ENCODE measurements around the gene OR51G1. TPM values are rescaled to one million over a fixed set of nuclear protein-coding genes. Genes with fewer than 3 reads are reported as not detected.

OR51G1 gene
- total RNA-seq, 1 donor, result not detected

DNA sequence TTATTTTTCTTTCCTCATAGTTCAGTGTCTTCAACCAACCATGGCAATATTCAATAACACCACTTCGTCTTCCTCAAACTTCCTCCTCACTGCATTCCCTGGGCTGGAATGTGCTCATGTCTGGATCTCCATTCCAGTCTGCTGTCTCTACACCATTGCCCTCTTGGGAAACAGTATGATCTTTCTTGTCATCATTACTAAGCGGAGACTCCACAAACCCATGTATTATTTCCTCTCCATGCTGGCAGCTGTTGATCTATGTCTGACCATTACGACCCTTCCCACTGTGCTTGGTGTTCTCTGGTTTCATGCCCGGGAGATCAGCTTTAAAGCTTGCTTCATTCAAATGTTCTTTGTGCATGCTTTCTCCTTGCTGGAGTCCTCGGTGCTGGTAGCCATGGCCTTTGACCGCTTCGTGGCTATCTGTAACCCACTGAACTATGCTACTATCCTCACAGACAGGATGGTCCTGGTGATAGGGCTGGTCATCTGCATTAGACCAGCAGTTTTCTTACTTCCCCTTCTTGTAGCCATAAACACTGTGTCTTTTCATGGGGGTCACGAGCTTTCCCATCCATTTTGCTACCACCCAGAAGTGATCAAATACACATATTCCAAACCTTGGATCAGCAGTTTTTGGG is 42.2 kb downstream of the OR51G1 start, which contains the start of gene OR51T1:
TSS of gene OR51T1 (plus strand) at position 41 of the 641 bp plus-strand sequence. CDS start at position 41, 0 bp downstream.
- no peak for TF ChIP-seq CTCF (IDR thresholded peaks at IDR 0.05; ENCODE audit: insufficient read depth, low read depth, low read length)
- peak; percentile 6 for DNase-seq (ENCODE audit: low read depth)
- H3K4me3 ChIP-seq (ENCODE audit: low read depth, low read length), result no peak within 1 kb of the TSS

DNA sequence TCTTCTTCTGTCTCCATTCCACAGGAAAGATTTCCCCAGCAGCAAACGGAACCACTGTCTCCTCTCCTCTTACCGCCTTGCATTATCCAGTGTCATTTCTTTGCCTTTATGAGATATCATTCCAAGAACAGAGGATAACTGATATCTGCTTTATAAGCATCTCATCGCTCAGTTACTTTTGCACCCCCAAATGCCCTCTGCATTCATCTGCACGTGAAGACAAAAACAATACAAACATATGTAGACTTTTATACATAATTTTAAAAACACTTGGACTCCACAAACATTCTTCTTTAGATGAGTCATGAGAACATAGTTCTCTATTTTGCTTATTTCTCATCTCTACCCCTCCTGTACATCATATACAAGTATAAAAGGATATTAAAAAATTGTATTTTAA is 43.0 kb downstream of the OR51G1 start:
- no peak for DNase-seq (ENCODE audit: low read depth)
- H3K4me3 ChIP-seq (ENCODE audit: low read depth, low read length), result no peak overlapping the region
- no peak for TF ChIP-seq CTCF (IDR thresholded peaks at IDR 0.05; ENCODE audit: insufficient read depth, low read depth, low read length)

Other genes with a start within 250 kb of the OR51G1 start
- 0.43 and 1.9 TPM in 2 replicates for gene OR51E2, start 226.5 kb downstream of the OR51G1 start, total RNA-seq
- gene MMP26, start 219.6 kb downstream of the OR51G1 start, total RNA-seq, result not detected in 2 replicates
- gene OR51F1, start 154.4 kb downstream of the OR51G1 start, total RNA-seq, result not detected in 2 replicates
- not detected in 2 replicates for gene OR52R1, start 120.0 kb downstream of the OR51G1 start, total RNA-seq
- not detected in 2 replicates for gene OR51F2, start 103.0 kb downstream of the OR51G1 start, total RNA-seq
- not detected in 2 replicates for gene OR51S1, start 75.1 kb downstream of the OR51G1 start, total RNA-seq
- gene OR51T1, start 42.4 kb downstream of the OR51G1 start, total RNA-seq, result not detected in 2 replicates
- gene OR51A7, start 20.6 kb downstream of the OR51G1 start, total RNA-seq, result not detected in 2 replicates
- gene OR51G2, start 5.0 kb downstream of the OR51G1 start, total RNA-seq, result not detected in 2 replicates
- gene OR51A4, start 23.3 kb upstream of the OR51G1 start, total RNA-seq, result not detected in 2 replicates
- gene OR51A2, start 31.4 kb upstream of the OR51G1 start, total RNA-seq, result not detected in 2 replicates
- not detected in 2 replicates for gene OR51L1, start 70.5 kb upstream of the OR51G1 start, total RNA-seq
- not detected in 2 replicates for gene OR52J3, start 122.2 kb upstream of the OR51G1 start, total RNA-seq
- gene OR52E2, start 135.3 kb upstream of the OR51G1 start, total RNA-seq, result not detected in 2 replicates
- gene OR52E1, start 145.2 kb upstream of the OR51G1 start, total RNA-seq, result not detected in 2 replicates
- gene OR52A5, start 214.0 kb upstream of the OR51G1 start, total RNA-seq, result not detected in 2 replicates
- gene OR52A1, start 230.4 kb upstream of the OR51G1 start, total RNA-seq, result not detected in 2 replicates

Data from fibroblast of villous mesenchyme (primary cell).